HepG2 (cell line): ENCODE results near the gene ZNF616. TPM values are rescaled to one million over a fixed set of nuclear protein-coding genes. Genes with fewer than 3 reads are reported as not detected.
A peak's percentile ranks its signal among the peaks of the same experiment; 100 is the strongest.

ENCODE experiments used
- AHDC1 ChIP-seq: sonication (generic); formaldehyde crosslinking; IDR thresholded peaks from 2 replicates; pipeline ENCODE4 v1.5.1; 2020; ENCODE audit warnings: mild to moderate bottlenecking, missing genetic modification reagents, borderline replicate concordance
- ARNT2 ChIP-seq: sonication (generic); formaldehyde crosslinking; IDR thresholded peaks from 2 replicates; pipeline ENCODE4 v1.8.0; 2022; ENCODE audit warnings: mild to moderate bottlenecking, low read depth, missing genetic modification reagents, moderate library complexity
- BHLHE40 ChIP-seq: IDR thresholded peaks from 2 replicates; pipeline ENCODE4 v1.6.1; 2011; ENCODE audit warnings: low read length, improper control_type of control experiment
- CBX2 ChIP-seq, 2 experiments: fragments of 200-600 bp in 1 of 2; sonication (generic); formaldehyde crosslinking in 1 of 2; IDR thresholded peaks; 2 replicates each; pipeline versions ENCODE4 v1.7.0 to v1.8.1; 2018 to 2022; ENCODE audit warnings: low read depth in 2 of 2, low read length in 1 of 2, mild to moderate bottlenecking in 1 of 2, missing genetic modification reagents in 1 of 2
- FOXK2 ChIP-seq: fragments of 450-650 bp; IDR thresholded peaks from 2 replicates; pipeline ENCODE4 v1.6.1; 2016
- KLF16 ChIP-seq, 2 experiments: sonication (generic) in 1 of 2; formaldehyde crosslinking in 1 of 2; IDR thresholded peaks; 2 replicates each; pipeline versions ENCODE4 v1.6.1 to v1.8.0; 2016 to 2023; ENCODE audit warnings: missing genetic modification reagents in 2 of 2, missing compliant biosample characterization in 1 of 2
- MIER2 ChIP-seq: IDR thresholded peaks from 2 replicates; pipeline ENCODE4 v1.6.1; 2016; ENCODE audit warnings: missing biosample characterization, missing genetic modification reagents
- NFATC3 ChIP-seq: sonication (generic); formaldehyde crosslinking; IDR thresholded peaks from 2 replicates; pipeline ENCODE4 v1.5.1; 2020; ENCODE audit warnings: mild to moderate bottlenecking, missing genetic modification reagents
- NR2F1 ChIP-seq, 2 experiments: fragments of 450-650 bp in 1 of 2; formaldehyde crosslinking in 1 of 2; IDR thresholded peaks; 2 replicates each; pipeline versions ENCODE4 v1.5.0 to v1.6.1; 2016 to 2020; ENCODE audit warnings: mild to moderate bottlenecking in 1 of 2, missing compliant biosample characterization in 1 of 2, missing genetic modification reagents in 1 of 2, moderate library complexity in 1 of 2
- SMYD3 ChIP-seq: sonication (generic); formaldehyde crosslinking; IDR thresholded peaks from 2 replicates; pipeline ENCODE4 v1.8.1; 2023; ENCODE audit warnings: mild to moderate bottlenecking, missing genetic modification reagents
- THAP11 ChIP-seq: IDR thresholded peaks from 2 replicates; pipeline ENCODE4 v1.6.1; 2016; ENCODE audit warnings: missing biosample characterization, missing genetic modification reagents
- ZBTB1 ChIP-seq: sonication (generic); formaldehyde crosslinking; IDR thresholded peaks from 2 replicates; pipeline ENCODE4 v1.4.0; 2020; ENCODE audit warnings: missing genetic modification reagents, borderline replicate concordance
- ZFP82 ChIP-seq: sonication (generic); formaldehyde crosslinking; IDR thresholded peaks from 2 replicates; pipeline ENCODE4 v1.5.1; 2020; ENCODE audit warnings: mild to moderate bottlenecking, missing genetic modification reagents, borderline replicate concordance
- ZNF30 ChIP-seq: sonication (generic); formaldehyde crosslinking; IDR thresholded peaks from 2 replicates; pipeline ENCODE4 v1.5.0; 2020; ENCODE audit warnings: mild to moderate bottlenecking, missing genetic modification reagents
- ZNF367 ChIP-seq: sonication (generic); formaldehyde crosslinking; IDR thresholded peaks from 2 replicates; pipeline ENCODE4 v1.4.0; 2020; ENCODE audit warnings: missing genetic modification reagents, borderline replicate concordance
- ZNF558 ChIP-seq: sonication (generic); formaldehyde crosslinking; IDR thresholded peaks from 2 replicates; pipeline ENCODE4 v1.9.0; 2022; ENCODE audit warnings: mild to moderate bottlenecking, missing genetic modification reagents, borderline replicate concordance
- ZNF710 ChIP-seq: sonication (generic); formaldehyde crosslinking; IDR thresholded peaks from 2 replicates; pipeline ENCODE4 v1.5.0; 2020; ENCODE audit warnings: mild to moderate bottlenecking, missing genetic modification reagents, borderline replicate concordance
- polyA plus RNA-seq, 8 experiments: library from polyadenylated mRNA; depleted of rRNA in 3 of 8; stranded (reverse) in 7 of 8; unstranded in 1 of 8; fragments of >200 nt; fragmentation: Illumina TruSeq in 4 of 8; extraction: Trizol in 4 of 8; gene quantifications; 2 replicates each; pipeline versions ENCODE4 v1.2.1 to v1.2.3, GENCODE V29; 2011 to 2016; ENCODE audit warnings: low read depth in 4 of 8, missing spikeins in 1 of 8, mixed read lengths in 1 of 8; ENCODE audit not compliant: insufficient read depth in 1 of 8
- total RNA-seq, 5 experiments: library from RNA; depleted of rRNA; stranded (reverse); fragments of >200 nt; fragmentation: Illumina TruSeq; extraction: Trizol; gene quantifications; 2 replicates each; pipeline ENCODE4 v1.2.3, GENCODE V29; 2016; ENCODE audit warnings: low read depth in 1 of 5

The ZNF616 gene
- total and polyA plus RNA-seq, 2 of the 13 experiments (the other 11 are each of a cell fraction or from before 2014, with no cell fraction given) = 2.2 to 10.4 TPM

- TF ChIP-seq ZFP82 (no peak), ZNF30 (CRISPR knock-in tag) (no peak), SMYD3 (CRISPR knock-in tag) (no peak), ARNT2 (CRISPR knock-in tag) (no peak), THAP11 (CRISPR knock-in tag) (no peak), ZNF710 (CRISPR knock-in tag) (no peak), MIER2 (CRISPR knock-in tag) (no peak), KLF16 (CRISPR knock-in tag; IDR thresholded peaks at IDR 0.05) (no peak), NR2F1 (CRISPR knock-in tag; IDR thresholded peaks at IDR 0.05) (no peak), NFATC3 (CRISPR knock-in tag) (no peak), BHLHE40 (0 out of 2 replicates have a peak, but pooled peaks have one; percentile 17), FOXK2 (no peak), CBX2 (IDR thresholded peaks at IDR 0.05; ENCODE audit: low read depth, low read length) (no peak), CBX2 (CRISPR knock-in tag; IDR thresholded peaks at IDR 0.05; ENCODE audit: low read depth) (no peak), ZNF367 (CRISPR knock-in tag) (no peak), AHDC1 (CRISPR knock-in tag) (peak; percentile 65; the same call in 1 of the 2 replicates), ZBTB1 (CRISPR knock-in tag) (no peak), ZNF558 (no peak)
Observed at GRCh38 chr19:52099497-52100138, 40.1 kb downstream of the ZNF616 start (continued).
